GM03348 (cell line): ENCODE measurements around the gene CDH13.

Source experiments
- DNase-seq: peaks from one replicate; pipeline ENCODE4 v3.0.0; 2012; ENCODE audit warnings: low spot score

CDH13 gene

GRCh38 chr16:83809092-83809491 is 1182.3 kb downstream of the CDH13 start:
- DNase-seq, result no peak

GRCh38 chr16:83810901-83811300 is 1184.1 kb downstream of the CDH13 start:
- peak; percentile 52 for DNase-seq

GRCh38 chr16:83813823-83814658 is 1187.3 kb downstream of the CDH13 start:
- DNase-seq, result peak; percentile 69

- DNase-seq, result no peak
These were observed 1187.9 kb downstream of the CDH13 start for GRCh38 chr16:83814659-83814985.

GRCh38 chr16:83817022-83817421 is 1190.3 kb downstream of the CDH13 start:
- no peak for DNase-seq

GRCh38 chr16:83818276-83818675 is 1191.5 kb downstream of the CDH13 start:
- no peak for DNase-seq

- no peak for DNase-seq
These were observed 1192.6 kb downstream of the CDH13 start for GRCh38 chr16:83819361-83819760.

- peak; percentile 92 for DNase-seq
These were observed 1199.6 kb downstream of the CDH13 start for GRCh38 chr16:83826146-83826913.

GRCh38 chr16:83830091-83830768 is 1203.5 kb downstream of the CDH13 start:
- no peak for DNase-seq

GRCh38 chr16:83830769-83831455 is 1204.1 kb downstream of the CDH13 start:
- DNase-seq, result no peak

- DNase-seq, result no peak
These were observed 1204.8 kb downstream of the CDH13 start for GRCh38 chr16:83831456-83831987.

GRCh38 chr16:83833921-83834320 is 1207.2 kb downstream of the CDH13 start:
- no peak for DNase-seq

- DNase-seq, result peak; percentile 52
These were observed 1209.1 kb downstream of the CDH13 start for GRCh38 chr16:83835586-83836566.

GRCh38 chr16:83837566-83837965 is 1210.8 kb downstream of the CDH13 start:
- DNase-seq, result no peak

- DNase-seq, result no peak
These were observed 1211.4 kb downstream of the CDH13 start for GRCh38 chr16:83838151-83838550.

GRCh38 chr16:83839561-83839960 is 1212.8 kb downstream of the CDH13 start:
- DNase-seq, result no peak

GRCh38 chr16:83840060-83840617 is 1213.4 kb downstream of the CDH13 start:
- DNase-seq, result no peak

- DNase-seq, result no peak
These were observed 1215.5 kb downstream of the CDH13 start for GRCh38 chr16:83842291-83842690.

GRCh38 chr16:83842756-83843507 is 1216.2 kb downstream of the CDH13 start:
- no peak for DNase-seq

- no peak for DNase-seq
These were observed 1216.9 kb downstream of the CDH13 start for GRCh38 chr16:83843657-83844056.
